Lung (tissue), 12 donors: ENCODE measurements around the gene WDR45B. TPM values are rescaled to one million over a fixed set of nuclear protein-coding genes. Genes with fewer than 3 reads are reported as not detected.

Experiments
- ATAC-seq: fragments of 200-7000 bp; cut with Tn5 transposase; one replicate; pipeline ENCODE4 v1.9.1; 2020; ENCODE audit warnings: moderate number of reproducible peaks; ENCODE audit not compliant: insufficient read depth, low FRiP score
- DNase-seq, 3 donors: peaks; one replicate each; pipeline ENCODE4 v3.0.0-alpha.2; 2013 to 2017
- H3K27ac ChIP-seq, 2 donors: one replicate each; pipeline ENCODE4 v1.5.1; 2013; ENCODE audit warnings: mild to moderate bottlenecking in 2 of 2, moderate library complexity in 2 of 2, control low read depth in 1 of 2, inconsistent platforms in 1 of 2, low read depth in 1 of 2, low read length in 1 of 2
- H3K27me3 ChIP-seq, 3 donors: one replicate each; pipeline ENCODE4 v1.5.1; 2013; ENCODE audit warnings: low read length in 2 of 3; ENCODE audit not compliant: control insufficient read depth in 3 of 3, insufficient read depth in 3 of 3
- H3K36me3 ChIP-seq, 4 donors: one replicate each; pipeline ENCODE4 v1.5.1; 2013; ENCODE audit warnings: low read length in 4 of 4, mild to moderate bottlenecking in 1 of 4, moderate library complexity in 1 of 4; ENCODE audit not compliant: control insufficient read depth in 4 of 4, insufficient read depth in 4 of 4
- H3K4me1 ChIP-seq, 5 donors: one replicate each; pipeline ENCODE4 v1.5.1; 2013; ENCODE audit warnings: low read length in 5 of 5, mild to moderate bottlenecking in 2 of 5, moderate library complexity in 1 of 5; ENCODE audit not compliant: control insufficient read depth in 5 of 5, insufficient read depth in 5 of 5
- H3K4me3 ChIP-seq: one replicate; pipeline ENCODE4 v1.5.1; 2013; ENCODE audit warnings: mild to moderate bottlenecking, control low read depth, moderate library complexity
- H3K9ac ChIP-seq, 2 donors: one replicate each; pipeline ENCODE4 v1.5.1; 2013; ENCODE audit warnings: low read length in 2 of 2, control low read depth in 1 of 2; ENCODE audit not compliant: insufficient read depth in 1 of 2
- H3K9me3 ChIP-seq, 4 donors: one replicate each; pipeline ENCODE4 v1.5.1; 2013; ENCODE audit warnings: low read length in 3 of 4, mild to moderate bottlenecking in 1 of 4, moderate library complexity in 1 of 4; ENCODE audit not compliant: control insufficient read depth in 4 of 4, insufficient read depth in 3 of 4
- CTCF ChIP-seq: IDR thresholded peaks from 2 replicates; pipeline ENCODE4 v1.5.1; 2012; ENCODE audit warnings: mild to moderate bottlenecking; ENCODE audit errors: control extremely low read depth, extremely low read depth
- WGBS, 2 donors: extraction: QIAGEN DNeasy Blood & Tissue Kit; methylation state at CpG; one replicate each; pipeline ENCODE4 v1.1.7; 2013; 5-methylcytosine and 5-hydroxymethylcytosine counted together
- polyA plus RNA-seq, 2 donors: library from polyadenylated mRNA; stranded (reverse); fragments of 200-250 nt; gene quantifications; one replicate each; pipeline ENCODE4 v1.2.1, GENCODE V29; 2013
- total RNA-seq, 2 donors: library from RNA; depleted of rRNA in 1 of 2; stranded (reverse); fragments of >200 nt in 1 of 2; gene quantifications; one replicate each; pipeline ENCODE4 v1.2.1, GENCODE V29; 2014 to 2021
- donor health status: control.
- donor health status: control.
- donor health status: Bipolar disorder and iron deficiency.
- donor health status: healthy.
- donor health status: DM: yes; HTN: yes; CAD: no.

Gene WDR45B
- total and polyA plus RNA-seq, 4 donors = 39.6 to 92.8 (median 65.0) TPM

GRCh38 chr17:82683534-82683933 is 35.3 kb upstream of the WDR45B start:
- no peak overlapping the region for H3K4me3 ChIP-seq
- ATAC-seq (no peak), DNase-seq (no peak)
- H3K9me3 ChIP-seq = peaks cover 0 to 5% (median under 1%) of the 10 kb centered on the region in 4 donors
- no peak overlapping the region for H3K9ac ChIP-seq
- H3K4me1 ChIP-seq = peaks cover 0 to 2% (median 0%) of the 10 kb centered on the region in 5 donors
- H3K27me3 ChIP-seq = no peaks in the 10 kb centered on the region
- no peak for TF ChIP-seq CTCF
- H3K36me3 ChIP-seq = no peaks in the 10 kb centered on the region
- WGBS, 2 donors = 86 to 91% methylated on average over 1 of the region's 1 CpG
- no peak overlapping the region for H3K27ac ChIP-seq

GRCh38 chr17:82681547-82681946 is 33.3 kb upstream of the WDR45B start:
- Histone ChIP-seq H3K27ac (no peak overlapping the region), H3K4me1 (peaks cover 0 to 2% (median 0%) of the 10 kb centered on the region in 5 donors), H3K36me3 (no peaks in the 10 kb centered on the region), H3K27me3 (no peaks in the 10 kb centered on the region), H3K4me3 (no peak overlapping the region), H3K9me3 (peaks cover 0 to 5% (median under 1%) of the 10 kb centered on the region in 4 donors), H3K9ac (no peak overlapping the region)
- 96 to 98% methylated on average over 3 of the region's 3 CpGs for WGBS, 2 donors
- DNase-seq (no peak), ATAC-seq (no peak)
- no peak for TF ChIP-seq CTCF

DNA sequence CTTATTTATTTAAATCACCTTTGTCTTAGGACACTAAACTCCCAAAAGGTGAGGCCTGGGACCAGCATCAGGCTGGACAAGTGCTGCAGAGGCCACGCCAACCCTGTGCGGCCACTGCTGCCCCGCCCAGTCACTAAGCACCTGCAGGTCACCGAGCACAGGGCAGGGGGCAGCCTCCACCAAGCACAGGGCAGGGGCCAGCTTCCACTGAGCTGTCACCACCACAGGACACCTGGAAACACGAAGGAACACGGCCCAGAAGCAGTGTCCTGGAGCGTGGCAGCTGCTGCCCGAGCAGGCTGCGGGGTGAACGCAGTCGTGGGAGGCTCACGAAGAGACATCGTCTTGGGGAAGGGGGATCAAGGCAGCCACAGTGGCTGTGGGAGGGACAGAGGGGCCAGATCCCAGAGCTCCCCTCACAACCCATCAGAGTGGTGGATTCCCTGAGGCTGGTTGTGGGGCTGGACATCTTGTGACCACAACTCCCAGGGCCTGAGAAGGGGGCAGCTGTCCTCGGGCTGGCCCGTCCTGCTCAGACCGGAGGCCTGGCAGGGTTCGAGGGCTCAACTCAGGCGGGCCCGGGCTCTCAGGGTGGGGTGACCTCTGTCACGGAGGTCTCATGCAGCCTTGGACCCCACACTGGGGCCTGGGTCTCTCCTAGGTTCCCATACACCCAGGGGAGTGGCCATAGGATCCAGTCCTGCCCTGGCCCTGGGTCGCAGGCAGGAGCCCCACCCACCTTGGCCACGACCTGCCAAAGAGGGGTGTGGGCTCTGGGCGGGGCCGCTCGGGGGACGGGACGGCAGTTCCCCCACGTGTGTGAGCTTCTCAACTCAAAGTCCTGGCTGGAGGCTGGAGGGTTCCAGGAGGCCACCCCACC is 31.6 kb upstream of the WDR45B start:
- peaks cover 0 to 3% (median 0%) of the 10 kb centered on the region in 5 donors for H3K4me1 ChIP-seq

More for the DNA sequence above, 31.6 kb upstream of the WDR45B start:
- DNase-seq = no peak
- ATAC-seq = no peak
- Histone ChIP-seq H3K9me3 (peaks cover 0 to 5% (median under 1%) of the 10 kb centered on the region in 4 donors), H3K9ac (no peak overlapping the region), H3K4me3 (no peak overlapping the region), H3K27ac (no peak overlapping the region), H3K36me3 (no peaks in the 10 kb centered on the region), H3K27me3 (no peaks in the 10 kb centered on the region)
- TF ChIP-seq CTCF = no peak
- WGBS, 2 donors = 89 to 90% methylated on average over 28 of the region's 28 CpGs
